ENCODE results near the gene PGAM2. TPM values are rescaled to one million over a fixed set of nuclear protein-coding genes. Genes with fewer than 3 reads are reported as not detected.

PGAM2 gene
- total RNA-seq, 1 experiment from 2014 or later = 0.27 TPM

GRCh38 chr7:44083796-44084195, 18.4 kb upstream of the PGAM2 start:
- POLR2A ChIA-PET = interaction anchor here (1.1 kb wide), 1 partner anchor 14 kb away, joined by 3 read pairs; no protein-coding TSS in a partner anchor
- H2AFZ ChIP-seq (ENCODE audit: low read depth, low read length, poor library complexity, severe bottlenecking) = no peak overlapping the region
- BruUV-seq (replicated peaks) = no TSS peak
- RAD21 ChIA-PET (ENCODE audit: low non-redundant PET in 1 of 2, low total read pairs in 2 of 2, uncharacterized antibody in 2 of 2, unreplicated experiment in 2 of 2) = no interaction called here
- DNase-seq (ENCODE audit: low read depth, low spot score) (no peak), ATAC-seq (no peak)
- peaks cover 5 to 17% of the 10 kb centered on the region in 2 experiments; a peak in 3 of 4 replicates for H3K36me3 ChIP-seq (ENCODE audit: control insufficient read depth in 1 of 2, insufficient read depth in 2 of 2, low read length in 2 of 2)
- TF ChIP-seq SP1 (IDR thresholded peaks at IDR 0.05; ENCODE audit: low read depth) (no peak), POLR2A (IDR thresholded peaks at IDR 0.05; ENCODE audit: borderline replicate concordance, extremely low read depth, insufficient read depth, insufficient read length) (no peak), ELF1 (IDR thresholded peaks at IDR 0.05; ENCODE audit: borderline replicate concordance, low read depth) (no peak)
- no peaks in the 10 kb centered on the region for H3K9me2 ChIP-seq (ENCODE audit: insufficient read depth)
- peaks cover 14% of the 10 kb centered on the region for H3K79me2 ChIP-seq (ENCODE audit: insufficient read depth, low read length)
- H3K4me1 ChIP-seq (ENCODE audit: control insufficient read depth in 1 of 2, insufficient read depth in 2 of 2, low read length in 2 of 2) = peaks cover 12 to 33% of the 10 kb centered on the region in 2 experiments
- H3K4me2 ChIP-seq (ENCODE audit: low read length) = no peak overlapping the region
- intact Hi-C loops (cut with micrococcal nuclease) = loop anchor here (2.0 to 5.0 kb wide), 3 partner anchors 39 to 224 kb away; partner anchors contain the start of gene POLD2
- no peaks in the 10 kb centered on the region for H3K27me3 ChIP-seq (ENCODE audit: insufficient read depth, low read length)
- no peak overlapping the region for H3K9ac ChIP-seq (ENCODE audit: low read length)
- H3K27ac ChIP-seq (ENCODE audit: low read depth, low read length) = no peak overlapping the region
- no peaks in the 10 kb centered on the region for H3K9me3 ChIP-seq (ENCODE audit: control insufficient read depth in 1 of 2, insufficient read depth in 1 of 2, low read depth in 1 of 2, low read length in 2 of 2)
- H4K20me1 ChIP-seq (ENCODE audit: insufficient read depth) = no peaks in the 10 kb centered on the region
- H3K4me3 ChIP-seq (replicated peaks in 1 of 2; ENCODE audit: low read depth in 1 of 2, low read length in 2 of 2) = no peak overlapping the region
- CTCF ChIA-PET = no interaction called here

DNA sequence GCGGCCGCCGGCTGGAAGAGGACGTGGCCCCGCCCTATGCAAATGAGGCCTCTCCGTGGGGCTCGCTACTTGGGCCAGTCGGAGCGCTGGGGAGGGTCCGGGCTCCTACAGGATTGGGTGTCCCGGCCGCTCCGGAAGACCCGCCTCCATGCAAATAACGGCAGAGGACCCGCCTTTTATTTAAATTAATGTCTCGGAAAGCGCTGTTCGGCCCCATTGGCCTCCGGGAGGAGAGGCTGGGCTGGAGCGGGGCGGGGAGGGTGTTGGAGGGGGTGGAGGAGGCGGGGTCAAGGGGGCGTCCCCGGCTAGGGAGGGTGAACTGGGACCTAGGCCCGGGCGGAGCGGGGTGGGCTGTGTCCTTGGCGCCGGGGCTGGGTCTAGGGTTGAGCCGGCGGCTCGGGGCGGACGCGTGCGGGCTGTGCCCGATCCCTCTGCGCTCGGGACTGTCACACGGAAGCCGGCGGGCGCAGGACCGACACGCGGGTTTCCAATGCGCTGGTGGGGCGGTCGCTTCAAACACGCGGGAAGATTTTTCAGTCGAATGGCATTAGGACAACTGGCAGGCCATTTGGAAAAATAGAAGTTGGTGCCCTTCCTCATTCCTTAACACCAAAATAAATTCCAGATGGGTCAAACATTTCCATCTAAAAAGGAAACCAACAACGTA, 17.3 kb upstream of the PGAM2 start:
- Histone ChIP-seq H3K4me2 (ENCODE audit: low read length) (peak overlapping the region; percentile 86), H3K36me3 (ENCODE audit: control insufficient read depth in 1 of 2, insufficient read depth in 2 of 2, low read length in 2 of 2) (peaks cover 13 to 17% of the 10 kb centered on the region in 2 experiments; a peak in 3 of 4 replicates), H3K79me2 (ENCODE audit: insufficient read depth, low read length) (peaks cover 14% of the 10 kb centered on the region), H3K4me3 (replicated peaks in 1 of 2; ENCODE audit: low read depth in 1 of 2, low read length in 2 of 2) (peak overlapping the region; percentile 59), H3K9me2 (ENCODE audit: insufficient read depth) (no peaks in the 10 kb centered on the region), H2AFZ (ENCODE audit: low read depth, low read length, poor library complexity, severe bottlenecking) (no peak overlapping the region), H4K20me1 (ENCODE audit: insufficient read depth) (no peaks in the 10 kb centered on the region), H3K27ac (ENCODE audit: low read depth, low read length) (peak overlapping the region; percentile 69), H3K27me3 (ENCODE audit: insufficient read depth, low read length) (no peaks in the 10 kb centered on the region), H3K9ac (ENCODE audit: low read length) (peak overlapping the region; percentile 69), H3K4me1 (ENCODE audit: control insufficient read depth in 1 of 2, insufficient read depth in 2 of 2, low read length in 2 of 2) (peaks cover 12 to 23% of the 10 kb centered on the region in 2 experiments; a peak in 3 of 4 replicates), H3K9me3 (ENCODE audit: control insufficient read depth in 1 of 2, insufficient read depth in 1 of 2, low read depth in 1 of 2, low read length in 2 of 2) (no peaks in the 10 kb centered on the region)
- intact Hi-C loops (cut with micrococcal nuclease) = loop anchor here (2.0 to 5.0 kb wide), 3 partner anchors 40 to 225 kb away; partner anchors contain the start of gene POLD2
- no TSS peak for BruUV-seq (replicated peaks)
- ChIA-PET RAD21 (ENCODE audit: low non-redundant PET in 1 of 2, low total read pairs in 2 of 2, uncharacterized antibody in 2 of 2, unreplicated experiment in 2 of 2) (no interaction called here), POLR2A (no interaction called here), CTCF (no interaction called here)
- peak; percentile 96 for ATAC-seq
- peak; percentile 95 for DNase-seq (ENCODE audit: low read depth, low spot score)
- TF ChIP-seq SIN3A (IDR thresholded peaks at IDR 0.05; ENCODE audit: low read depth) (0 out of 2 replicates have a peak, but pooled peaks have one; percentile 22), SRF (IDR thresholded peaks at IDR 0.05; ENCODE audit: low read depth) (no peak), EZH2phosphoT487 (IDR thresholded peaks at IDR 0.05; ENCODE audit: borderline replicate concordance) (no peak), EZH2 (IDR thresholded peaks at IDR 0.05) (no peak), EGR1 (IDR thresholded peaks at IDR 0.05; ENCODE audit: low read depth) (peak; percentile 48; the same call in 1 of the 2 replicates), TCF7L2 (IDR thresholded peaks at IDR 0.05; ENCODE audit: borderline replicate concordance, extremely low read depth, insufficient read depth, insufficient read length) (peak; percentile 47), RAD21 (IDR thresholded peaks at IDR 0.05; ENCODE audit: low read depth) (no peak), REST (IDR thresholded peaks at IDR 0.05; ENCODE audit: low read depth) (no peak), SP1 (IDR thresholded peaks at IDR 0.05; ENCODE audit: low read depth) (peak; percentile 77), POLR2AphosphoS5 (IDR thresholded peaks at IDR 0.05; ENCODE audit: low read depth, low read length) (peak; percentile 60), JUND (IDR thresholded peaks at IDR 0.05) (no peak), POLR2A (IDR thresholded peaks at IDR 0.05; ENCODE audit: borderline replicate concordance, extremely low read depth, insufficient read depth, insufficient read length) (no peak), ELF1 (IDR thresholded peaks at IDR 0.05; ENCODE audit: borderline replicate concordance, low read depth) (no peak; the same call in 1 of the 2 replicates)
- TF ChIP-seq, protein P1, sequence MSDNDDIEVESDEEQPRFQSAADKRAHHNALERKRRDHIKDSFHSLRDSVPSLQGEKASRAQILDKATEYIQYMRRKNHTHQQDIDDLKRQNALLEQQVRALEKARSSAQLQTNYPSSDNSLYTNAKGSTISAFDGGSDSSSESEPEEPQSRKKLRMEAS (IDR thresholded peaks at IDR 0.05) = no peak

Data from HCT116 (cell line).